Endothelial cell of umbilical vein (primary cell): ENCODE results near the gene GRM4. TPM values are rescaled to one million over a fixed set of nuclear protein-coding genes. Genes with fewer than 3 reads are reported as not detected.

Source experiments
- BruUV-seq: library from RNA; stranded (reverse); fragments of 400-500 nt; replicated peaks from 2 replicates; lab custom pipeline; 2021; lab: Mats Ljungman, UMichigan
- CTCF ChIA-PET: fragments of 300-600, 350-600 bp; sonication (Branson Sonifier 250); formaldehyde crosslinking; loops from one replicate; lab custom pipeline; 2021; ENCODE audit warnings: antibody characterized with exemption, inconsistent platforms; lab: Charles Lee
- POLR2A ChIA-PET: fragments of 300-600, 350-600 bp; sonication (Branson Sonifier 250); formaldehyde crosslinking; loops from one replicate; lab custom pipeline; 2021; ENCODE audit warnings: antibody characterized with exemption, inconsistent platforms; lab: Charles Lee
- DNase-seq: peaks from one replicate; pipeline ENCODE4 v3.0.0-alpha.2; 2011; ENCODE audit warnings: low read depth, low spot score
- FAIRE-seq: peaks from 2 replicates; lab custom pipeline; 2011; peaks lifted over from hg19 to GRCh38; lab: Jason Lieb, UNC
- H2AFZ ChIP-seq: 2 replicates; pipeline ENCODE4 v1.6.0; 2012; ENCODE audit warnings: low read depth, low read length, control low read depth, inconsistent platforms
- H3K27ac ChIP-seq: 2 replicates; pipeline ENCODE4 v1.5.1; 2011; ENCODE audit warnings: low read depth, mild to moderate bottlenecking, control low read depth, low read length, moderate library complexity; ENCODE audit not compliant: insufficient read depth
- H3K27me3 ChIP-seq, 2 experiments: 2 replicates each; pipeline versions ENCODE4 v1.6.0 to v1.6.1; 2011; ENCODE audit warnings: low read length in 2 of 2, mixed read lengths in 1 of 2; ENCODE audit not compliant: control insufficient read depth in 2 of 2, insufficient read depth in 2 of 2
- H3K36me3 ChIP-seq, 2 experiments: 2 replicates in 1 of 2; 3 replicates in 1 of 2; pipeline ENCODE4 v1.5.1; 2011; ENCODE audit warnings: low read length in 2 of 2, mild to moderate bottlenecking in 1 of 2, moderate library complexity in 1 of 2; ENCODE audit not compliant: control insufficient read depth in 2 of 2, insufficient read depth in 2 of 2; ENCODE audit errors: extremely low read depth in 1 of 2
- H3K4me1 ChIP-seq: 3 replicates; pipeline ENCODE4 v1.5.1; 2011; ENCODE audit warnings: mild to moderate bottlenecking, low read length; ENCODE audit not compliant: control insufficient read depth, insufficient read depth; ENCODE audit errors: extremely low read depth
- H3K4me2 ChIP-seq: 2 replicates; pipeline ENCODE4 v1.6.1; 2011; ENCODE audit warnings: low read length, control low read depth, mixed read lengths; ENCODE audit not compliant: insufficient read depth
- H3K4me3 ChIP-seq, 3 experiments: fragments of 200-600 bp in 1 of 3; sonication (generic), shearing (Covaris generic) in 1 of 3; replicated peaks in 1 of 3; 2 replicates each; pipeline ENCODE4 v1.5.1; 2011 to 2016; ENCODE audit warnings: control low read depth in 3 of 3, low read length in 3 of 3, mild to moderate bottlenecking in 2 of 3, inconsistent platforms in 1 of 3, low read depth in 1 of 3, moderate library complexity in 1 of 3; ENCODE audit not compliant: insufficient read depth in 1 of 3
- H3K79me2 ChIP-seq: 2 replicates; pipeline ENCODE4 v1.6.0; 2012; ENCODE audit warnings: low read length, inconsistent platforms; ENCODE audit not compliant: control insufficient read depth, insufficient read depth
- H3K9ac ChIP-seq: replicated peaks from 2 replicates; pipeline ENCODE3; 2011; ENCODE audit warnings: low read length, control low read depth; ENCODE audit not compliant: insufficient read depth; ENCODE audit errors: extremely low read depth
- H3K9me1 ChIP-seq: replicated peaks from 3 replicates; pipeline ENCODE4 v1.6.0; 2011; ENCODE audit warnings: mild to moderate bottlenecking, low read length; ENCODE audit not compliant: control insufficient read depth, insufficient read depth; ENCODE audit errors: extremely low read depth
- H3K9me3 ChIP-seq: replicated peaks from 2 replicates; pipeline ENCODE4 v1.5.1; 2012; ENCODE audit warnings: low read length, inconsistent platforms; ENCODE audit not compliant: control insufficient read depth, insufficient read depth
- H4K20me1 ChIP-seq: replicated peaks from 2 replicates; pipeline ENCODE3; 2011; ENCODE audit warnings: mild to moderate bottlenecking, low read length; ENCODE audit not compliant: control insufficient read depth, insufficient read depth; ENCODE audit errors: extremely low read depth
- GATA2 ChIP-seq: IDR thresholded peaks from 2 replicates; pipeline ENCODE4 v1.7.0; 2011; ENCODE audit warnings: low read depth, mild to moderate bottlenecking, moderate library complexity, mixed read lengths, low read length; ENCODE audit not compliant: insufficient read length, insufficient read depth
- MAX ChIP-seq: IDR thresholded peaks from 2 replicates; pipeline ENCODE4 v1.6.1; 2011; ENCODE audit not compliant: insufficient read depth, insufficient read length
- POLR2A ChIP-seq: IDR thresholded peaks from 2 replicates; pipeline ENCODE4 v1.6.1; 2012; ENCODE audit warnings: low read depth, mild to moderate bottlenecking, control low read depth, low read length
- POLR2AphosphoS5 ChIP-seq: IDR thresholded peaks from 2 replicates; pipeline ENCODE4 v1.6.1; 2012; ENCODE audit warnings: low read depth, mild to moderate bottlenecking, control low read depth, low read length, moderate library complexity; ENCODE audit not compliant: insufficient read depth
- dilution Hi-C: fragments of 300-500 bp; cut with MboI; formaldehyde crosslinking; loops from one replicate; pipeline ENCODE4 v1.15.0; 2019; ENCODE audit warnings: low sequenced_read_pairs; ENCODE audit not compliant: extremely low pct_ligation_motif_present
- intact Hi-C: fragments of 100-400 bp; cut with micrococcal nuclease; formaldehyde crosslinking; loops from one replicate; pipeline ENCODE4 v1.10.0; 2022
- polyA plus RNA-seq, 4 experiments: library from polyadenylated mRNA; depleted of rRNA in 3 of 4; stranded (reverse) in 3 of 4; unstranded in 1 of 4; fragments of >200 nt; gene quantifications; 2 replicates each; pipeline versions ENCODE4 v1.2.1 to v1.2.3, GENCODE V29; 2011 to 2012; ENCODE audit warnings: missing spikeins in 1 of 4
- total RNA-seq: library from RNA; stranded (reverse); gene quantifications from 2 replicates; pipeline ENCODE4 v1.2.3, GENCODE V29; 2021

Gene GRM4
- total and polyA plus RNA-seq, 2 donors (not counting 3 experiments of a cell fraction or from before 2014, with no cell fraction given): 0.03 TPM; not detected in 1

GRCh38 chr6:34174846-34175399, 29.0 kb upstream of the GRM4 start:
- Histone ChIP-seq H2AFZ (no peak overlapping the region), H3K4me3 (no peak overlapping the region), H4K20me1 (no peaks in the 10 kb centered on the region), H3K79me2 (no peaks in the 10 kb centered on the region), H3K4me1 (no peaks in the 10 kb centered on the region), H3K9me3 (no peaks in the 10 kb centered on the region), H3K9me1 (no peaks in the 10 kb centered on the region), H3K4me2 (no peak overlapping the region), H3K36me3 (no peaks in the 10 kb centered on the region), H3K9ac (no peak overlapping the region), H3K27me3 (no peaks in the 10 kb centered on the region), H3K27ac (no peak overlapping the region)
- DNase-seq (no peak), FAIRE-seq (no peak)
- intact Hi-C loops (no loop called here), dilution Hi-C loops (no loop called here)
- CTCF ChIA-PET: interaction anchor here (1.0 to 4.1 kb wide), 5 partner anchors 11 to 240 kb away, joined by 3 to 18 read pairs (median 4); no protein-coding TSS in a partner anchor
- POLR2A ChIA-PET: no interaction called here
- no TSS peak for BruUV-seq
- TF ChIP-seq MAX (no peak), GATA2 (no peak), POLR2A (no peak)

GRCh38 chr6:34172961-34173775, 27.3 kb upstream of the GRM4 start:
- Histone ChIP-seq H4K20me1 (no peaks in the 10 kb centered on the region), H2AFZ (no peak overlapping the region), H3K9ac (no peak overlapping the region), H3K4me1 (no peaks in the 10 kb centered on the region), H3K4me2 (no peak overlapping the region), H3K9me3 (no peaks in the 10 kb centered on the region), H3K27ac (no peak overlapping the region), H3K27me3 (no peaks in the 10 kb centered on the region), H3K79me2 (no peaks in the 10 kb centered on the region), H3K36me3 (no peaks in the 10 kb centered on the region), H3K4me3 (no peak overlapping the region), H3K9me1 (no peaks in the 10 kb centered on the region)
- dilution Hi-C loops (no loop called here), intact Hi-C loops (no loop called here)
- CTCF ChIA-PET: interaction anchor here (4.1 kb wide), 1 partner anchor 9 kb away, joined by 18 read pairs; no protein-coding TSS in a partner anchor
- no peak for TF ChIP-seq POLR2AphosphoS5
- FAIRE-seq (no peak), DNase-seq (no peak)
- POLR2A ChIA-PET: no interaction called here
- BruUV-seq: no TSS peak
